SK-N-SH (cell line): Measurements from ENCODE around the gene SRRM2. TPM values are rescaled to one million over a fixed set of nuclear protein-coding genes. Genes with fewer than 3 reads are reported as not detected.

Experiments
- CTCF ChIA-PET: fragments of 300-600, 350-600 bp; formaldehyde crosslinking; extraction: SDS; loops from one replicate; lab custom pipeline; 2021; lab: Yijun Ruan, JAX
- POLR2A ChIA-PET: fragments of 350-600 bp; sonication (Branson Sonifier 250); formaldehyde crosslinking; extraction: SDS; loops from one replicate; lab custom pipeline; 2020; ENCODE audit warnings: antibody characterized with exemption, inconsistent platforms; lab: Yijun Ruan, JAX
- DNase-seq: peaks from one replicate; pipeline ENCODE4 v3.0.0; 2012
- H2AFZ ChIP-seq: fragments of 200-600 bp; sonication (generic); 2 replicates; pipeline ENCODE4 v1.8.1; 2016; ENCODE audit warnings: antibody characterized with exemption, mild to moderate bottlenecking, low read depth
- H3F3A ChIP-seq: fragments of 200-600 bp; sonication (generic); replicated peaks from 2 replicates; pipeline ENCODE3; 2016; ENCODE audit warnings: antibody characterized with exemption, mild to moderate bottlenecking; ENCODE audit not compliant: insufficient read depth
- H3K27ac ChIP-seq, 2 experiments: fragments of 200-500 bp in 1 of 2; fragments of 200-600 bp in 1 of 2; sonication (Bioruptor generic) in 1 of 2; sonication (generic), shearing (Covaris generic) in 1 of 2; 2 replicates each; pipeline versions ENCODE4 v1.5.1 to v1.6.1; 2014 to 2016; ENCODE audit warnings: low read depth in 2 of 2, inconsistent platforms in 1 of 2, low read length in 1 of 2, mild to moderate bottlenecking in 1 of 2, mixed read lengths in 1 of 2
- H3K27me3 ChIP-seq: fragments of 200-600 bp; sonication (generic), shearing (Covaris generic); 2 replicates; pipeline ENCODE4 v1.6.1; 2016; ENCODE audit warnings: mixed run types; ENCODE audit not compliant: insufficient read depth
- H3K36me3 ChIP-seq, 2 experiments: fragments of 200-500 bp in 1 of 2; fragments of 200-600 bp in 1 of 2; sonication (Bioruptor generic) in 1 of 2; sonication (generic) in 1 of 2; replicated peaks in 1 of 2; 2 replicates each; pipeline versions ENCODE3 to v1.5.1; 2014 to 2016; ENCODE audit warnings: low read length in 1 of 2, mild to moderate bottlenecking in 1 of 2; ENCODE audit not compliant: insufficient read depth in 2 of 2, control insufficient read depth in 1 of 2
- H3K4me1 ChIP-seq, 2 experiments: fragments of 200-500 bp in 1 of 2; fragments of 200-600 bp in 1 of 2; sonication (Bioruptor generic) in 1 of 2; sonication (generic), shearing (Covaris generic) in 1 of 2; 2 replicates each; pipeline versions ENCODE4 v1.5.1 to v1.6.1; 2014 to 2016; ENCODE audit warnings: low read depth in 1 of 2, low read length in 1 of 2, mixed run types in 1 of 2; ENCODE audit not compliant: insufficient read depth in 2 of 2, control insufficient read depth in 1 of 2
- H3K4me2 ChIP-seq: fragments of 200-600 bp; sonication (generic), shearing (Covaris generic); 2 replicates; pipeline ENCODE4 v1.6.1; 2017; ENCODE audit warnings: mixed run types
- H3K4me3 ChIP-seq, 2 experiments: fragments of 200-500 bp in 1 of 2; fragments of 200-600 bp in 1 of 2; sonication (Bioruptor generic) in 1 of 2; sonication (generic), shearing (Covaris generic) in 1 of 2; 2 replicates each; pipeline versions ENCODE4 v1.5.1 to v1.8.1; 2014 to 2016; ENCODE audit warnings: low read depth in 2 of 2, inconsistent platforms in 1 of 2, low read length in 1 of 2, mild to moderate bottlenecking in 1 of 2, mixed read lengths in 1 of 2, moderate library complexity in 1 of 2
- H3K79me2 ChIP-seq: fragments of 200-600 bp; sonication (generic); 2 replicates; pipeline ENCODE4 v1.8.1; 2017; ENCODE audit warnings: mild to moderate bottlenecking; ENCODE audit not compliant: insufficient read depth
- H3K9ac ChIP-seq: fragments of 200-600 bp; sonication (generic); 2 replicates; pipeline ENCODE4 v1.6.1; 2017; ENCODE audit warnings: mixed run types
- H3K9me2 ChIP-seq: fragments of 200-600 bp; sonication (generic); 2 replicates; pipeline ENCODE4 v1.6.1; 2017; ENCODE audit warnings: mixed run types
- H3K9me3 ChIP-seq: fragments of 200-600 bp; sonication (generic); 2 replicates; pipeline ENCODE4 v1.6.1; 2017; ENCODE audit warnings: mixed run types, mild to moderate bottlenecking, moderate library complexity
- H4K20me1 ChIP-seq: fragments of 200-600 bp; sonication (generic); 2 replicates; pipeline ENCODE4 v1.6.1; 2017; ENCODE audit warnings: mild to moderate bottlenecking, mixed run types; ENCODE audit not compliant: insufficient read depth
- CHD2 ChIP-seq: fragments of 150-350 bp; IDR thresholded peaks from 2 replicates; pipeline ENCODE4 v1.6.1; 2018; ENCODE audit warnings: low read length; ENCODE audit not compliant: partially characterized antibody
- CTCF ChIP-seq: fragments of 200-600 bp; sonication (generic); IDR thresholded peaks from 2 replicates; pipeline ENCODE4 v1.6.1; 2017; ENCODE audit warnings: antibody characterized with exemption, mild to moderate bottlenecking, moderate library complexity
- ELF1 ChIP-seq: IDR thresholded peaks from 2 replicates; pipeline ENCODE4 v1.4.0; 2012
- FOSL2 ChIP-seq: IDR thresholded peaks from 2 replicates; pipeline ENCODE4 v1.4.0; 2012; ENCODE audit warnings: low read depth, mild to moderate bottlenecking, moderate library complexity, borderline replicate concordance
- FOXJ3 ChIP-seq: sonication (generic); formaldehyde crosslinking; IDR thresholded peaks from 2 replicates; pipeline ENCODE4 v1.5.1; 2020; ENCODE audit warnings: mild to moderate bottlenecking, missing genetic modification reagents
- FOXM1 ChIP-seq: IDR thresholded peaks from 2 replicates; pipeline ENCODE4 v1.4.0; 2012; ENCODE audit warnings: low read depth, mild to moderate bottlenecking
- GABPA ChIP-seq: IDR thresholded peaks from 2 replicates; pipeline ENCODE4 v1.4.0; 2012; ENCODE audit warnings: low read depth, mild to moderate bottlenecking
- IRF3 ChIP-seq: fragments of 150-350 bp; IDR thresholded peaks from 2 replicates; pipeline ENCODE4 v1.6.1; 2016; ENCODE audit warnings: mild to moderate bottlenecking, low read depth, low read length
- JUND ChIP-seq: IDR thresholded peaks from 2 replicates; pipeline ENCODE4 v1.4.0; 2012
- MEF2A ChIP-seq: IDR thresholded peaks from 2 replicates; pipeline ENCODE4 v1.4.0; 2012; ENCODE audit warnings: low read depth, borderline replicate concordance
- MXI1 ChIP-seq: IDR thresholded peaks from 2 replicates; pipeline ENCODE4 v1.6.1; 2012; ENCODE audit warnings: mild to moderate bottlenecking, low read depth, low read length, improper control_type of control experiment
- NFIC ChIP-seq: IDR thresholded peaks from 2 replicates; pipeline ENCODE4 v1.4.0; 2012; ENCODE audit warnings: borderline replicate concordance
- RCOR1 ChIP-seq: fragments of 150-350 bp; IDR thresholded peaks from 2 replicates; pipeline ENCODE4 v1.6.1; 2017; ENCODE audit warnings: antibody characterized with exemption, low read length
- TCF12 ChIP-seq: IDR thresholded peaks from 2 replicates; pipeline ENCODE4 v1.4.0; 2012
- USF1 ChIP-seq: IDR thresholded peaks from 2 replicates; pipeline ENCODE4 v1.4.0; 2012; ENCODE audit warnings: low read depth, borderline replicate concordance
- USF2 ChIP-seq: fragments of 150-350 bp; IDR thresholded peaks from 2 replicates; pipeline ENCODE4 v1.6.1; 2017; ENCODE audit warnings: antibody characterized with exemption, low read length, low read depth, borderline replicate concordance
- WGBS: methylation state at CpG from one replicate; pipeline ENCODE4 v1.1.6; 2017; ENCODE audit warnings: low lambda C conversion rate; 5-methylcytosine and 5-hydroxymethylcytosine counted together
- polyA plus RNA-seq, 3 experiments: library from polyadenylated mRNA; depleted of rRNA; stranded (reverse); fragments of >200 nt; gene quantifications; 2 replicates each; pipeline ENCODE4 v1.2.3, GENCODE V29; 2012

SRRM2 gene
- polyA plus RNA-seq, 1 of the 3 experiments (the other 2 are of a cell fraction) = 143 TPM

- POLR2A ChIA-PET = no interaction called here
- peak; percentile 70 for DNase-seq
- Histone ChIP-seq H3K9me3 (no peaks in the 10 kb centered on the region), H3F3A (no peaks in the 10 kb centered on the region), H3K79me2 (no peaks in the 10 kb centered on the region), H3K36me3 (no peaks in the 10 kb centered on the region), H3K4me3 (no peak overlapping the region), H3K9ac (no peak overlapping the region), H3K27ac (no peak overlapping the region), H4K20me1 (no peaks in the 10 kb centered on the region), H3K27me3 (no peaks in the 10 kb centered on the region), H3K9me2 (no peaks in the 10 kb centered on the region), H2AFZ (no peak overlapping the region), H3K4me1 (no peaks in the 10 kb centered on the region; a peak in 1 of 4 replicates), H3K4me2 (no peak overlapping the region)
- WGBS = 78% methylated on average over 17 of the region's 79 CpGs
- CTCF ChIA-PET = interaction anchor here (0.7 to 2.0 kb wide), 2 partner anchors 9 to 83 kb away, joined by 3 to 8 read pairs; no protein-coding TSS in a partner anchor
- TF ChIP-seq ELF1 = no peak
- TF ChIP-seq IRF3 = no peak
- TF ChIP-seq NFIC = no peak
- no peak for TF ChIP-seq MXI1
- no peak for TF ChIP-seq FOXM1
- no peak for TF ChIP-seq CHD2
- no peak for TF ChIP-seq FOSL2
- TF ChIP-seq JUND = no peak
- TF ChIP-seq USF1 = no peak
- no peak for TF ChIP-seq CTCF
- no peak for TF ChIP-seq FOXJ3
- TF ChIP-seq GABPA = no peak
- TF ChIP-seq USF2 = no peak
- TF ChIP-seq MEF2A = no peak
- TF ChIP-seq RCOR1 = no peak
- no peak for TF ChIP-seq TCF12
These were observed 32.9 kb downstream of the SRRM2 start for GRCh38 chr16:2785101-2785991.
